Endothelial cell of umbilical vein (primary cell): Measurements from ENCODE around the gene NBL1. TPM values are rescaled to one million over a fixed set of nuclear protein-coding genes. Genes with fewer than 3 reads are reported as not detected.

ENCODE experiments used
- BruUV-seq: library from RNA; stranded (reverse); fragments of 400-500 nt; replicated peaks from 2 replicates; lab custom pipeline; 2021; lab: Mats Ljungman, UMichigan
- CTCF ChIA-PET: fragments of 300-600, 350-600 bp; sonication (Branson Sonifier 250); formaldehyde crosslinking; loops from one replicate; lab custom pipeline; 2021; ENCODE audit warnings: antibody characterized with exemption, inconsistent platforms; lab: Charles Lee
- POLR2A ChIA-PET: fragments of 300-600, 350-600 bp; sonication (Branson Sonifier 250); formaldehyde crosslinking; loops from one replicate; lab custom pipeline; 2021; ENCODE audit warnings: antibody characterized with exemption, inconsistent platforms; lab: Charles Lee
- DNase-seq: peaks from one replicate; pipeline ENCODE4 v3.0.0-alpha.2; 2011; ENCODE audit warnings: low read depth, low spot score
- FAIRE-seq: peaks from 2 replicates; lab custom pipeline; 2011; peaks lifted over from hg19 to GRCh38; lab: Jason Lieb, UNC
- H2AFZ ChIP-seq: 2 replicates; pipeline ENCODE4 v1.6.0; 2012; ENCODE audit warnings: low read depth, low read length, control low read depth, inconsistent platforms
- H3K27ac ChIP-seq: 2 replicates; pipeline ENCODE4 v1.5.1; 2011; ENCODE audit warnings: low read depth, mild to moderate bottlenecking, control low read depth, low read length, moderate library complexity; ENCODE audit not compliant: insufficient read depth
- H3K27me3 ChIP-seq, 2 experiments: 2 replicates each; pipeline versions ENCODE4 v1.6.0 to v1.6.1; 2011; ENCODE audit warnings: low read length in 2 of 2, mixed read lengths in 1 of 2; ENCODE audit not compliant: control insufficient read depth in 2 of 2, insufficient read depth in 2 of 2
- H3K36me3 ChIP-seq, 2 experiments: 2 replicates in 1 of 2; 3 replicates in 1 of 2; pipeline ENCODE4 v1.5.1; 2011; ENCODE audit warnings: low read length in 2 of 2, mild to moderate bottlenecking in 1 of 2, moderate library complexity in 1 of 2; ENCODE audit not compliant: control insufficient read depth in 2 of 2, insufficient read depth in 2 of 2; ENCODE audit errors: extremely low read depth in 1 of 2
- H3K4me1 ChIP-seq: 3 replicates; pipeline ENCODE4 v1.5.1; 2011; ENCODE audit warnings: mild to moderate bottlenecking, low read length; ENCODE audit not compliant: control insufficient read depth, insufficient read depth; ENCODE audit errors: extremely low read depth
- H3K4me2 ChIP-seq: 2 replicates; pipeline ENCODE4 v1.6.1; 2011; ENCODE audit warnings: low read length, control low read depth, mixed read lengths; ENCODE audit not compliant: insufficient read depth
- H3K4me3 ChIP-seq, 3 experiments: fragments of 200-600 bp in 1 of 3; sonication (generic), shearing (Covaris generic) in 1 of 3; replicated peaks in 1 of 3; 2 replicates each; pipeline ENCODE4 v1.5.1; 2011 to 2016; ENCODE audit warnings: control low read depth in 3 of 3, low read length in 3 of 3, mild to moderate bottlenecking in 2 of 3, inconsistent platforms in 1 of 3, low read depth in 1 of 3, moderate library complexity in 1 of 3; ENCODE audit not compliant: insufficient read depth in 1 of 3
- H3K79me2 ChIP-seq: 2 replicates; pipeline ENCODE4 v1.6.0; 2012; ENCODE audit warnings: low read length, inconsistent platforms; ENCODE audit not compliant: control insufficient read depth, insufficient read depth
- H3K9ac ChIP-seq: replicated peaks from 2 replicates; pipeline ENCODE3; 2011; ENCODE audit warnings: low read length, control low read depth; ENCODE audit not compliant: insufficient read depth; ENCODE audit errors: extremely low read depth
- H3K9me1 ChIP-seq: replicated peaks from 3 replicates; pipeline ENCODE4 v1.6.0; 2011; ENCODE audit warnings: mild to moderate bottlenecking, low read length; ENCODE audit not compliant: control insufficient read depth, insufficient read depth; ENCODE audit errors: extremely low read depth
- H3K9me3 ChIP-seq: replicated peaks from 2 replicates; pipeline ENCODE4 v1.5.1; 2012; ENCODE audit warnings: low read length, inconsistent platforms; ENCODE audit not compliant: control insufficient read depth, insufficient read depth
- H4K20me1 ChIP-seq: replicated peaks from 2 replicates; pipeline ENCODE3; 2011; ENCODE audit warnings: mild to moderate bottlenecking, low read length; ENCODE audit not compliant: control insufficient read depth, insufficient read depth; ENCODE audit errors: extremely low read depth
- CTCF ChIP-seq, 2 donors: IDR thresholded peaks; 1 replicate in 1 of 2; 2 replicates in 1 of 2; pipeline ENCODE4 v1.5.1; 2011; ENCODE audit warnings: low read length in 2 of 2, mild to moderate bottlenecking in 2 of 2, moderate library complexity in 2 of 2, control low read depth in 1 of 2, inconsistent platforms in 1 of 2, low read depth in 1 of 2; ENCODE audit not compliant: insufficient read depth in 1 of 2; ENCODE audit errors: extremely low read depth in 1 of 2
- EZH2 ChIP-seq: IDR thresholded peaks from 2 replicates; pipeline ENCODE4 v1.6.1; 2012; ENCODE audit warnings: borderline replicate concordance, low read depth, mild to moderate bottlenecking, moderate library complexity, low read length, inconsistent platforms; ENCODE audit not compliant: severe bottlenecking
- FOS ChIP-seq: IDR thresholded peaks from 2 replicates; pipeline ENCODE4 v1.6.1; 2011; ENCODE audit warnings: mild to moderate bottlenecking, low read length, moderate library complexity, borderline replicate concordance; ENCODE audit not compliant: insufficient read depth
- GATA2 ChIP-seq: IDR thresholded peaks from 2 replicates; pipeline ENCODE4 v1.7.0; 2011; ENCODE audit warnings: low read depth, mild to moderate bottlenecking, moderate library complexity, mixed read lengths, low read length; ENCODE audit not compliant: insufficient read length, insufficient read depth
- JUN ChIP-seq: IDR thresholded peaks from 2 replicates; pipeline ENCODE4 v1.6.1; 2011; ENCODE audit warnings: borderline replicate concordance, low read depth; ENCODE audit not compliant: insufficient read length, insufficient read depth
- MAX ChIP-seq: IDR thresholded peaks from 2 replicates; pipeline ENCODE4 v1.6.1; 2011; ENCODE audit not compliant: insufficient read depth, insufficient read length
- MYC ChIP-seq: IDR thresholded peaks from one replicate; pipeline ENCODE4 v1.6.1; 2011; ENCODE audit warnings: mild to moderate bottlenecking, low read depth, low read length
- POLR2A ChIP-seq: IDR thresholded peaks from 2 replicates; pipeline ENCODE4 v1.6.1; 2012; ENCODE audit warnings: low read depth, mild to moderate bottlenecking, control low read depth, low read length
- POLR2AphosphoS5 ChIP-seq: IDR thresholded peaks from 2 replicates; pipeline ENCODE4 v1.6.1; 2012; ENCODE audit warnings: low read depth, mild to moderate bottlenecking, control low read depth, low read length, moderate library complexity; ENCODE audit not compliant: insufficient read depth
- dilution Hi-C: fragments of 300-500 bp; cut with MboI; formaldehyde crosslinking; loops from one replicate; pipeline ENCODE4 v1.15.0; 2019; ENCODE audit warnings: low sequenced_read_pairs; ENCODE audit not compliant: extremely low pct_ligation_motif_present
- intact Hi-C: fragments of 100-400 bp; cut with micrococcal nuclease; formaldehyde crosslinking; loops from one replicate; pipeline ENCODE4 v1.10.0; 2022
- polyA plus RNA-seq, 4 experiments: library from polyadenylated mRNA; depleted of rRNA in 3 of 4; stranded (reverse) in 3 of 4; unstranded in 1 of 4; fragments of >200 nt; gene quantifications; 2 replicates each; pipeline versions ENCODE4 v1.2.1 to v1.2.3, GENCODE V29; 2011 to 2012; ENCODE audit warnings: missing spikeins in 1 of 4
- total RNA-seq: library from RNA; stranded (reverse); gene quantifications from 2 replicates; pipeline ENCODE4 v1.2.3, GENCODE V29; 2021

The NBL1 gene
- total and polyA plus RNA-seq, 2 donors (not counting 3 experiments of a cell fraction or from before 2014, with no cell fraction given): 36.2 to 40.5 TPM

DNA sequence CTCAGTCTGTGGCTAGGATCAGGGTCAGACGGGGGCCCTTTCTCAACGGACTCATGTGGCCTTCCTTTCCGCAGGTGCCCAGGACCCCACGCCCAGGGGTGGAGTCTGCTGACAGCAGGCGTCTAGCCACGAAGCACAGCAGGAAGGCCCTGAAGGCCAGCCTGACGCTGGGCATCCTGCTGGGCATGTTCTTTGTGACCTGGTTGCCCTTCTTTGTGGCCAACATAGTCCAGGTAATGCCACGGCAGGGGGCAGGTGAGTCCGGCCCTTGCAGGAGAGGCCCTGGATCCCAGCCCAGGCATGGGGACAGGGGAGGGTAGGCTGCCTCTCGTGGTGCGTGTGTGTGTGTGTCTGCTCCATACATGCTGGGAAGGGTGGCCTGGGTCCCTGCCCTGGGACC is 34.4 kb downstream of the NBL1 start:
- H3K4me3 ChIP-seq: no peak overlapping the region
- no peaks in the 10 kb centered on the region for H3K79me2 ChIP-seq
- ChIA-PET CTCF (no interaction called here), POLR2A (no interaction called here)
- H3K4me2 ChIP-seq: no peak overlapping the region
- H3K36me3 ChIP-seq: no peaks in the 10 kb centered on the region
- no TSS peak for BruUV-seq
- no peaks in the 10 kb centered on the region for H3K4me1 ChIP-seq
- intact Hi-C loops: no loop called here
- no peak overlapping the region for H3K9ac ChIP-seq
- DNase-seq (no peak), FAIRE-seq (no peak)
- H3K27me3 ChIP-seq: no peaks in the 10 kb centered on the region
- dilution Hi-C loops: no loop called here
- no peaks in the 10 kb centered on the region for H4K20me1 ChIP-seq
- no peaks in the 10 kb centered on the region for H3K9me3 ChIP-seq
- no peak overlapping the region for H3K27ac ChIP-seq
- TF ChIP-seq CTCF (IDR thresholded peaks at IDR 0.05; ENCODE audit: extremely low read depth in 1 of 2, insufficient read depth in 1 of 2, low read depth in 1 of 2, low read length in 2 of 2) (no peak), MYC (no peak), POLR2AphosphoS5 (no peak), JUN (no peak), GATA2 (no peak), MAX (no peak), FOS (no peak), EZH2 (no peak), POLR2A (no peak)
- H2AFZ ChIP-seq: no peak overlapping the region
- H3K9me1 ChIP-seq: no peaks in the 10 kb centered on the region
